Activated CD4-positive, alpha-beta T cell treated with anti-CD3 and anti-CD28 coated beads for 36 hours (primary cell): ENCODE measurements around the gene ILKAP. TPM values are rescaled to one million over a fixed set of nuclear protein-coding genes. Genes with fewer than 3 reads are reported as not detected.
A peak's percentile ranks its signal among the peaks of the same experiment; 100 is the strongest.

ENCODE experiments used
- ATAC-seq: fragments of 200-7000 bp; cut with Tn5 transposase; one replicate; pipeline ENCODE4 v1.10.0; 2021; ENCODE audit warnings: mild to moderate bottlenecking, moderate library complexity
- CTCF ChIA-PET: fragments of 350-600 bp; sonication (Branson Sonifier 250); formaldehyde crosslinking; loops from one replicate; lab custom pipeline; 2021; ENCODE audit warnings: antibody characterized with exemption; lab: Charles Lee
- POLR2A ChIA-PET: fragments of 350-600 bp; sonication (Branson Sonifier 250); formaldehyde crosslinking; loops from one replicate; lab custom pipeline; 2021; ENCODE audit warnings: antibody characterized with exemption, inconsistent platforms; lab: Charles Lee
- DNase-seq: peaks from one replicate; pipeline ENCODE4 v3.0.0-alpha.2; 2020
- H3K27ac Mint-ChIP-seq: one replicate; pipeline ENCODE4 v1.8.0; 2021; ENCODE audit warnings: mixed read lengths
- H3K27me3 Mint-ChIP-seq: one replicate; pipeline ENCODE4 v1.8.0; 2021; ENCODE audit warnings: mixed read lengths
- H3K36me3 Mint-ChIP-seq: one replicate; pipeline ENCODE4 v1.8.0; 2021; ENCODE audit warnings: low read depth, mixed read lengths
- H3K4me1 Mint-ChIP-seq: one replicate; pipeline ENCODE4 v1.8.0; 2021; ENCODE audit warnings: mixed read lengths
- H3K4me3 Mint-ChIP-seq: one replicate; pipeline ENCODE4 v1.8.0; 2021; ENCODE audit warnings: mild to moderate bottlenecking, moderate library complexity, mixed read lengths
- H3K9me3 Mint-ChIP-seq: one replicate; pipeline ENCODE4 v1.8.0; 2021; ENCODE audit warnings: low read depth, mixed read lengths
- intact Hi-C, 2 experiments: fragments of 100-400 bp; cut with DNase I in 1 of 2; cut with micrococcal nuclease in 1 of 2; formaldehyde crosslinking; loops; one replicate each; pipeline versions ENCODE4 v1.14.2 to v1.15.1; 2022 to 2024; cut with DNase I, micrococcal nuclease
- total RNA-seq, 2 experiments: library from RNA; stranded (reverse); gene quantifications; one replicate each; pipeline ENCODE4 v1.2.3, GENCODE V29; 2021

ILKAP gene
- total RNA-seq, 2 experiments from 2014 or later, result 39.2 to 44.3 TPM

- no peaks in the 10 kb centered on the region for H3K27me3 Mint-ChIP-seq
- peaks cover 3% of the 10 kb centered on the region for H3K4me1 Mint-ChIP-seq
- POLR2A ChIA-PET, result no interaction called here
- H3K27ac Mint-ChIP-seq, result no peak overlapping the region
- H3K36me3 Mint-ChIP-seq, result no peaks in the 10 kb centered on the region
- no peaks in the 10 kb centered on the region for H3K9me3 Mint-ChIP-seq
- ATAC-seq (peak; percentile 57), DNase-seq (peak; percentile 61)
- intact Hi-C loops, result no loop called here
- H3K4me3 Mint-ChIP-seq, result no peak overlapping the region
- CTCF ChIA-PET, result interaction anchor here (0.8 to 1.4 kb wide), 4 partner anchors 124 to 224 kb away, joined by 3 to 5 read pairs (median 3); no protein-coding TSS in a partner anchor
Measured at GRCh38 chr2:238139196-238140039, 64.1 kb downstream of the ILKAP start.

DNA sequence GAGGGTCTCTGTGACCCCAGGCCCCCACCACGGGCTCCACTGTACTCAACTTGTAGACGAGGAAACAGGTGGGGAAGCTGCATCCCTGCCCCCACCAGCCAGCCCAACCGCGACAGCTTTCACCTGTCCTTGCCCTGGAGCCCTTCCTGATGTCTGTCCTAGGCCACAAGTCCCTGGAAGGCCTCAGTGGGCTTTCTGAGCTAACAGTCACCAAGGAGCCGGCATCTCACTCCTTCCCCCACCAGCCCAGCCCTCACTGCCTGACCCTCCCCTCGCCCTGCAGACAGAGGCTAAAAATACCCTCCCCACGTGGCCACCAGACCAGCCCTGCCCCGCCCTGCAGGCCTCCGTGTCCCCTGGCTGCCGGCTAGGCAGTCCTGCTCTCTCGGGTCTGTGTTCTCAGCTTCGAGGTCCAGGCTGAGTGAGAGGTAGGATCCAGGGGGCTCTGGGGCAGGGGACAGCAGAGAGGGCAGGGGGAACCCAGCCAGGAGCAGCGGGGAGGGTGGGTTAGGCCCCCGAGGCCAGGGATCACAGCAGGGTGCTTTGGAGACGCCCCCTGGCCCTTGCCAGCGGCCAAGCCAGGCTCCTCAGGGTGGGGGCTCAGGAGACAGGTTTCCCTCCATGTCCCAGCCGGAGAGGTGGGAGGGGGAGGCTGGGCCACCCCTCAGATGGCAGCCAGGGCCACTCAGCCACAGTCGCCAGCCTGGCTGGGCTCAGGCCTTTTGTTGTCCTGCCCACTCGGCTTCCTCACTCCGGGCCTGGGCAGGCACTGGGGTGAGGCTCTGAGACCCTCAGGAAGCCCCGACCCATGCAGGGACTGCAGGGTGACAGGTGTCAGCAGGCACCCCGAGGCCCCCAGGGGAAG, 64.9 kb downstream of the ILKAP start, which contains the start of gene KLHL30:
Gene KLHL30, plus strand, starts transcription at position 338 of the 865 bp plus-strand sequence. CDS start 2,087 bp downstream, outside the sequence.
- Mint-ChIP-seq H3K9me3 (no peaks in the 10 kb centered on the region), H3K27ac (no peak within 1 kb of the TSS), H3K4me3 (no peak within 1 kb of the TSS), H3K27me3 (no peaks in the 10 kb centered on the region), H3K4me1 (peaks cover 3% of the 10 kb centered on the region), H3K36me3 (no peaks in the 10 kb centered on the region)
- ATAC-seq (no peak), DNase-seq (no peak)
- CTCF ChIA-PET, result interaction anchor here (0.7 to 1.4 kb wide), 4 partner anchors 125 to 300 kb away, joined by 3 to 5 read pairs (median 4); no protein-coding TSS in a partner anchor
- intact Hi-C loops, result no loop called here
- POLR2A ChIA-PET, result no interaction called here

- Mint-ChIP-seq H3K4me1 (peaks cover 3% of the 10 kb centered on the region), H3K27me3 (no peaks in the 10 kb centered on the region), H3K9me3 (no peaks in the 10 kb centered on the region), H3K36me3 (no peaks in the 10 kb centered on the region), H3K27ac (no peak overlapping the region), H3K4me3 (no peak overlapping the region)
- ChIA-PET CTCF (interaction anchor here (0.7 to 1.8 kb wide), 2 partner anchors 215 to 299 kb away, joined by 4 read pairs; no protein-coding TSS in a partner anchor), POLR2A (no interaction called here)
- intact Hi-C loops, result no loop called here
- ATAC-seq, result no peak
- DNase-seq, result no peak
Measured at GRCh38 chr2:238137885-238138284, 65.6 kb downstream of the ILKAP start.

DNA sequence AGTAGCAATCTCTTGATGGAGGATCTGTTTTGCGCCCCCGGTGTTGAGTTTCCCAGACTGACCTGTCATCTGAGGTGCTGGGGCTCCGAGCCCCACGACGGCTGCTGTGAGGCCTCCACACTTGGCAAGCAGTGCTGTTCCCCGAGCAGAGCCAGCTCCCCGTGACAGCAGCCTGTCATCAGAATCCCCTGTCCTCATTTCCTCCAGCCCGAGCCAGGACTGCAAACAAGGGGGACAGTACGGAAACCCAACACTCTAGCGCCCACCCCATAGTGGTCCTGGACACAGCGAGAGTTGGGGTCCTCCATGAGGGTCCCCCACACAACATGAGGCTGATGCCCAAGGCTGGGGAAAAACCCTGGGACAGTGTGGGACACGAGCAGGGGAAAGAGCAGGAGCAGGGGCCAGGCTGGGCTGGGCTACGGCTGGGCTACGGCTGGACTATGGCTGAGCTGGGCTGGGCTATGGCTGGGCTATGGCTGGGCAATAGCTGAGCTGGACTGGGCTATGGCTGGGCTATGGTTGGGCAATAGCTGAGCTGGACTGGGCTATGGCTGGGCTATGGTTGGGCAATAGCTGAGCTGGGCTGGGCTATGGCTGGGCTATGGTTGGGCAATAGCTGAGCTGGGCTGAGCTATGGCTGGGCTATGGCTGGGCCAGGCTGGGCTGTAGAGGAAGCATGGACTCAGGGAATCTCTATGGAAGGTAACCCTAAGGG, 66.5 kb downstream of the ILKAP start:
- no peaks in the 10 kb centered on the region for H3K27me3 Mint-ChIP-seq
- H3K36me3 Mint-ChIP-seq, result no peaks in the 10 kb centered on the region
- POLR2A ChIA-PET, result no interaction called here
- peaks cover 3% of the 10 kb centered on the region for H3K4me1 Mint-ChIP-seq
- CTCF ChIA-PET, result interaction anchor here (1.8 kb wide), 1 partner anchor 214 kb away, joined by 4 read pairs; no protein-coding TSS in a partner anchor
- intact Hi-C loops, result no loop called here
- no peak overlapping the region for H3K4me3 Mint-ChIP-seq
- ATAC-seq (no peak), DNase-seq (no peak)
- no peak overlapping the region for H3K27ac Mint-ChIP-seq
- no peaks in the 10 kb centered on the region for H3K9me3 Mint-ChIP-seq

DNA sequence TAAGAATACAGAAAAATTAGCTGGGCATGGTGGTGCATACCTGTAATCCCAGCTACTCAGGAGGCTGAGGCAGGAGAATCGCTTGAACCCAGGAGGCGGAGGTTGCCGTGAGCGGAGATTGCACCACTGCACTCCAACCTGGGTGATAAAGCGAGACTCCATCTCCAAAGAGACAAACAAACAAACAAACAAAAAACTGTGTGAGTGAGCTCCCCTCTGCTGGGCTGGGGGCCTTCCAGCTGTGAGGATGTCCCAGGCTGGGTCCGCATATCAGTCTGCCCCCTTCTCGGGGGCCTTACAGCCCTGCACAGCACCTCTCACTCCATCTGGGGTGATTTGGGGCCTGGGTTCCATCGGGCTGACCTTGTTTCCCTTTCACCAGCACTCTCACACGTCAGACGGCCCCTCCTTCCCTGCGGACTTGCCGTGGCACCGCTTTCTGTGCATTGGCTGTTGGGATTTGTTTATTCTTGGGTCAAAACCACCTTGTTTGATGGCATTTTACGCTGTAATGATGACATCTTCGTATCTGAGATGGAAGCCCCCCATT, 67.8 kb downstream of the ILKAP start:
- no peaks in the 10 kb centered on the region for H3K27me3 Mint-ChIP-seq
- ChIA-PET POLR2A (no interaction called here), CTCF (no interaction called here)
- no peaks in the 10 kb centered on the region for H3K36me3 Mint-ChIP-seq
- H3K4me1 Mint-ChIP-seq, result no peaks in the 10 kb centered on the region
- intact Hi-C loops, result no loop called here
- no peak for DNase-seq
- H3K9me3 Mint-ChIP-seq, result no peaks in the 10 kb centered on the region
- H3K27ac Mint-ChIP-seq, result no peak overlapping the region
- no peak overlapping the region for H3K4me3 Mint-ChIP-seq
- no peak for ATAC-seq

GRCh38 chr2:238134393-238134785, 69.1 kb downstream of the ILKAP start:
- intact Hi-C loops, result no loop called here

DNA sequence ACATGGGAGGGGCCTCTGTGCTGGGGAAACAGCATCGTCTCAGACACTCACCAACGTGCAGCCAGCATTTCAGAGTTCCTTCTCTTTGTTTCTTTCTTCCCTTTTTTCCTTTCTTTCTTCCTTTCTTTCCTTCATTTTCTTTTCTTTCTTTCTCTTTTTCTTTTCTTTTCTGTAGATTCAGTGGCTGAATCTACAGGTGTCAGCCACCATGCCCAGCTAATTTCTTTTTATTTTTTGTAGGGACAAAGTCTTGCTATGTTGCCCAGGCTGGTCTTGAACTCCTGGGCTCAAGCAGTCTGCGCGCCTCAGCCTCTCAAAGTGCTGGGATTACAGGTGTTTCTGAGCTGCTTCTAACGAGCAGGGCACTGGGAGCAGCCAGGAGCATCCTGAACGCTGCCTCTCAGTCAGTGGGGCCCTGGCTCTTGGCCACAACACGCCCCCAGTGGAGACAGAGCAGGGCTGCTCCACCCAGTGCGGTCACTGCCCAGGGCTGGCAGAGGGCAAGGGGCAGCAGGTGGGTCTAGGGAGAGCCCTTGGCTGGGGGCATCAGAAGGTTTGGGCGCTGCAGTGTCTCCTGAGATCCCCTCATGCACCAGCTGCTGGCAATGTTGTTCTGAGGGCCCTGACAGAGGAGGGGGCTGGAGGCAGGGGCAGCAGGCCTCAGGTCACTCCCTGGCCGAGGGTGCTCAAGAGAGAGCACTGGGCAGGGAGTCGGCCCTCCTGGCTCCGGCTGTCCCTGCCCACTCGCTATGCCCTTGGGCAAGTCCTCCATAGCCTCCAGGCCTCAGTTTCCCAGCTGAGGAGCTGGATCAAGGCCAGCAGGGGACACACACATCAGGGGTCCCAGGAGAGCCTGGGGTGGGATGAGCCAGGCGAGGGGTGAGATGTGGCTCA, 69.7 kb downstream of the ILKAP start:
- DNase-seq (no peak), ATAC-seq (no peak)
- no peak overlapping the region for H3K4me3 Mint-ChIP-seq
- no peak overlapping the region for H3K27ac Mint-ChIP-seq
- CTCF ChIA-PET, result interaction anchor here (0.6 to 0.7 kb wide), 2 partner anchors 188 to 356 kb away, joined by 3 read pairs; no protein-coding TSS in a partner anchor
- no peaks in the 10 kb centered on the region for H3K9me3 Mint-ChIP-seq
- intact Hi-C loops, result no loop called here
- H3K36me3 Mint-ChIP-seq, result no peaks in the 10 kb centered on the region
- POLR2A ChIA-PET, result no interaction called here
- H3K27me3 Mint-ChIP-seq, result no peaks in the 10 kb centered on the region
- no peaks in the 10 kb centered on the region for H3K4me1 Mint-ChIP-seq

More at GRCh38 chr2:238134393-238134785, 69.1 kb downstream of the ILKAP start:
- POLR2A ChIA-PET, result interaction anchor here (0.5 kb wide), 1 partner anchor 210 kb away, joined by 3 read pairs; no protein-coding TSS in a partner anchor
- Mint-ChIP-seq H3K27me3 (no peaks in the 10 kb centered on the region), H3K9me3 (no peaks in the 10 kb centered on the region), H3K4me3 (no peak overlapping the region), H3K36me3 (no peaks in the 10 kb centered on the region), H3K4me1 (no peaks in the 10 kb centered on the region), H3K27ac (no peak overlapping the region)
- CTCF ChIA-PET, result interaction anchor here (0.5 to 0.6 kb wide), 2 partner anchors 188 to 307 kb away, joined by 3 read pairs; no protein-coding TSS in a partner anchor
- no peak for DNase-seq
- ATAC-seq, result no peak

GRCh38 chr2:238132463-238133450, 70.7 kb downstream of the ILKAP start:
- no peaks in the 10 kb centered on the region for H3K4me1 Mint-ChIP-seq
- DNase-seq (no peak), ATAC-seq (no peak)
- no peak overlapping the region for H3K4me3 Mint-ChIP-seq
- H3K27me3 Mint-ChIP-seq, result no peaks in the 10 kb centered on the region
- POLR2A ChIA-PET, result no interaction called here
- H3K36me3 Mint-ChIP-seq, result no peaks in the 10 kb centered on the region
- intact Hi-C loops, result no loop called here
- CTCF ChIA-PET, result interaction anchor here (0.7 kb wide), 1 partner anchor 355 kb away, joined by 3 read pairs; no protein-coding TSS in a partner anchor
- H3K9me3 Mint-ChIP-seq, result no peaks in the 10 kb centered on the region
- H3K27ac Mint-ChIP-seq, result no peak overlapping the region

DNA sequence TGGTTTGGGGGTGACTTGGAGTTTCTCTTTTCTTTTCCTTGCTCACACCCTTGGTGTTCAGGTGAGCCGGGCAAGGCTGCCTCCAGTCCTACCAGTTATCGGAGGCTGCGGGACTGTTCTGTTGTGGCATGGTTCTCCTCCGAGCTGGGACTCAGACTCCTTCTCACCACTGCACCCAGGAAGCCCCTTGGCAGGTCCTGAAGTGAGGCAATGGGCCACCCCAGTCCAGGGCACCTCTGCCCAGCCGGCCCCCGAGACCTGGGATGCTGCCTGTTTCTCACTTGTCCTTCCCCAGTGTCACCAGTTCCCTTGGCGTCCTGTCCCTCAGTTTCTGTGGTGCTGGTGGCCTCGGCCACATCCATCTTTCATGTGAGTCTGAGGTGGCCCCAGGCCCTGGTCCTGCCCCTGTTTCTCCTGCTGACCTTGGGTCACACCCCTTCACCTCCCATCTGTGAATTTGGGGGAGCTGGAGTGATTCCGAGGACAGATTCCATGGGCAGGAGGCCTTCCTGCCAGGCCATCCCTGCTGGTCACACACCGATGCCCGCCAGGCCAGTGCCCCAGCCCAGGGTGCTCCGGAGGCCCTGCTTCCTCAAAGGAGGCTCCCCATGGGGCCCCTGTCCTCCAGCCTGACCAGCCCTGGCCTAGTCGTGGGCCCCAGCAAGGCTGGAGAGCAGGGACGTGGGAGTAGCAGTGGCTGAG, 71.6 kb downstream of the ILKAP start:
- Mint-ChIP-seq H3K4me3 (no peak overlapping the region), H3K9me3 (no peaks in the 10 kb centered on the region), H3K4me1 (no peaks in the 10 kb centered on the region), H3K36me3 (no peaks in the 10 kb centered on the region), H3K27me3 (no peaks in the 10 kb centered on the region), H3K27ac (no peak overlapping the region)
- intact Hi-C loops, result no loop called here
- CTCF ChIA-PET, result no interaction called here
- POLR2A ChIA-PET, result no interaction called here
- DNase-seq (no peak), ATAC-seq (no peak)
